Sigmoid colon (tissue), 7 donors: Measurements from ENCODE around the gene MTO1. TPM values are rescaled to one million over a fixed set of nuclear protein-coding genes. Genes with fewer than 3 reads are reported as not detected.
"Not testable (repeated sequence)": the region's sequence is repeated elsewhere in the genome, so short reads cannot be mapped to it uniquely, and the experiment has no call there.

Experiments used
- DNase-seq: peaks from one replicate; pipeline ENCODE4 v3.0.0-alpha.2; 2019
- H3K27ac ChIP-seq, 4 donors: fragments of 200-600 bp; sonication (generic); one replicate each; pipeline ENCODE4 v1.5.1; 2016 to 2019; ENCODE audit warnings: mild to moderate bottlenecking in 1 of 4
- H3K27me3 ChIP-seq, 3 donors: fragments of 200-600 bp; sonication (generic); one replicate each; pipeline ENCODE4 v1.5.1; 2019; ENCODE audit warnings: mild to moderate bottlenecking in 1 of 3
- H3K36me3 ChIP-seq, 4 donors: fragments of 200-600 bp; sonication (generic); one replicate each; pipeline ENCODE4 v1.5.1; 2016 to 2019
- H3K4me1 ChIP-seq, 4 donors: fragments of 200-600 bp; sonication (generic); one replicate each; pipeline ENCODE4 v1.5.1; 2017 to 2019
- H3K4me3 ChIP-seq, 4 donors: fragments of 200-600 bp; sonication (generic); one replicate each; pipeline ENCODE4 v1.5.1; 2017 to 2019; ENCODE audit warnings: mild to moderate bottlenecking in 2 of 4, moderate library complexity in 1 of 4
- H3K9me3 ChIP-seq, 4 donors: fragments of 200-600 bp in 3 of 4; sonication (generic) in 3 of 4; one replicate each; pipeline versions ENCODE4 v1.5.1 to v1.6.1; 2013 to 2019
- EP300 ChIP-seq, 4 donors: sonication (generic); formaldehyde crosslinking; IDR thresholded peaks; one replicate each; pipeline ENCODE4 v1.6.1; 2017; ENCODE audit warnings: antibody characterized with exemption in 4 of 4
- POLR2A ChIP-seq, 2 donors: fragments of 450-650 bp; IDR thresholded peaks; one replicate each; pipeline ENCODE4 v1.6.1; 2016; ENCODE audit warnings: antibody characterized with exemption in 2 of 2, mild to moderate bottlenecking in 2 of 2, moderate library complexity in 2 of 2
- POLR2AphosphoS5 ChIP-seq, 4 donors: sonication (generic); formaldehyde crosslinking; IDR thresholded peaks; one replicate each; pipeline ENCODE4 v1.6.1; 2017; ENCODE audit warnings: antibody characterized with exemption in 4 of 4
- WGBS, 2 donors: extraction: QIAGEN DNeasy Blood & Tissue Kit; methylation state at CpG; one replicate each; pipeline ENCODE4 v1.1.7; 2013; 5-methylcytosine and 5-hydroxymethylcytosine counted together
- intact Hi-C: fragments of 100-400 bp; cut with DNase I; formaldehyde crosslinking; loops from one replicate; pipeline ENCODE4 v1.15.1; 2023
- polyA plus RNA-seq, 3 donors: library from polyadenylated mRNA; stranded (reverse); fragments of 200-250 nt; gene quantifications; one replicate each; pipeline ENCODE4 v1.2.3, GENCODE V29; 2013
- total RNA-seq, 4 donors: library from RNA; depleted of rRNA; stranded (reverse); fragments of >200 nt; gene quantifications; one replicate each; pipeline ENCODE4 v1.1.0, GENCODE V29; 2016
- TF ChIP-seq, protein P1 (sequence below), 4 experiments: fragments of 450-650 bp in 3 of 4; fragments of 200-600 bp in 1 of 4; IDR thresholded peaks; one replicate each; pipeline ENCODE4 v1.5.1; 2016 to 2019; ENCODE audit warnings: antibody characterized with exemption in 4 of 4, mild to moderate bottlenecking in 3 of 4, moderate library complexity in 2 of 4
- donor health status: healthy with polysubstance abuse.
- donor health status: Bipolar disorder and iron deficiency.
- donor health status: healthy.

The MTO1 gene
- total and polyA plus RNA-seq, 7 donors = 12.0 to 42.3 (median 17.9) TPM

DNA sequence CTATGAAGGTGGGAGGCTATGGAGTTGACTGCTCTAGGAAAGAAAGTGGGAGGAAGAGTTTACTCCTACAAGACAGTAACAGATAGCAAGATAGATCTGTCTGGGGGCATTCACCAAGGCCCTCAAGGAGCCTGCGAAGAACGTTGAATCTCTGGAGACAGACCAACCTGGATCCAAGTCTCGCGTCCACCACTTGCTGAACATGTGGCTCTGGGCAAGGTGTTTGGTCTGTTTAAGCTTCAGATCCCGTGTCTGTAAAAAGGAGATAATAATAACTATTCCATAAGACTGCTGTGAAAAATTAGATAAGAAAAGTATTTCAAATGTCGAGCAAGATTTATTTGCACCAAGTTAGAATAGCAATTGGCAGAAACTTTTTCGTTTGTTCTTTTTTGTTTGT, 67.4 kb downstream of the MTO1 start:
- no peak overlapping the region for H3K27ac ChIP-seq
- H3K9me3 ChIP-seq = no peaks in the 10 kb centered on the region
- 77 to 81% methylated on average over 7 of the region's 7 CpGs for WGBS, 2 donors
- TF ChIP-seq POLR2A (IDR thresholded peaks at IDR 0.05) (no peak), EP300 (IDR thresholded peaks at IDR 0.05) (no peak), POLR2AphosphoS5 (IDR thresholded peaks at IDR 0.05) (no peak)
- TF ChIP-seq, protein P1, sequence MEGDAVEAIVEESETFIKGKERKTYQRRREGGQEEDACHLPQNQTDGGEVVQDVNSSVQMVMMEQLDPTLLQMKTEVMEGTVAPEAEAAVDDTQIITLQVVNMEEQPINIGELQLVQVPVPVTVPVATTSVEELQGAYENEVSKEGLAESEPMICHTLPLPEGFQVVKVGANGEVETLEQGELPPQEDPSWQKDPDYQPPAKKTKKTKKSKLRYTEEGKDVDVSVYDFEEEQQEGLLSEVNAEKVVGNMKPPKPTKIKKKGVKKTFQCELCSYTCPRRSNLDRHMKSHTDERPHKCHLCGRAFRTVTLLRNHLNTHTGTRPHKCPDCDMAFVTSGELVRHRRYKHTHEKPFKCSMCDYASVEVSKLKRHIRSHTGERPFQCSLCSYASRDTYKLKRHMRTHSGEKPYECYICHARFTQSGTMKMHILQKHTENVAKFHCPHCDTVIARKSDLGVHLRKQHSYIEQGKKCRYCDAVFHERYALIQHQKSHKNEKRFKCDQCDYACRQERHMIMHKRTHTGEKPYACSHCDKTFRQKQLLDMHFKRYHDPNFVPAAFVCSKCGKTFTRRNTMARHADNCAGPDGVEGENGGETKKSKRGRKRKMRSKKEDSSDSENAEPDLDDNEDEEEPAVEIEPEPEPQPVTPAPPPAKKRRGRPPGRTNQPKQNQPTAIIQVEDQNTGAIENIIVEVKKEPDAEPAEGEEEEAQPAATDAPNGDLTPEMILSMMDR (IDR thresholded peaks at IDR 0.05) = no peak
- intact Hi-C loops = no loop called here
- no peaks in the 10 kb centered on the region for H3K36me3 ChIP-seq
- peaks cover 0 to 4% (median 3%) of the 10 kb centered on the region in 4 donors for H3K4me1 ChIP-seq
- H3K27me3 ChIP-seq = no peaks in the 10 kb centered on the region
- H3K4me3 ChIP-seq = no peak overlapping the region
- DNase-seq = no peak

DNA sequence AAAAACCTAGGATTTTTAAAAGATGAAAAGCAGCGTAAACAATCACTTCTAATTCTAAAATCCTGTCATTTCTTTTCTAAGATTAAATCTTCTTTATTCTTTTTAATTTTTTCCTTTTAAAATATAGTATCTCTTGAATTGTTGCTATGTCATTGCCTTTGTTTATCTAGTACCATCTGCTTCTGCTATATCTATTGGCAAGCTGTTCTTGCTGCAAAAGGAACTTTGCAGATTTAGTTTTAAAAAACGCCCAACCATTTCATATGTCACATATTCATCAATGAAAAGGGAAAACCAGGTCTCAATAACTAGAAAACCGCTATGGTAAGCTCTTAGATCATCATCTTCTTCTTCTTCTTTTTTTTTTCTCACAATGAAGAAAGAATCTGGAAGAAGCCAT, 70.8 kb downstream of the MTO1 start:
- intact Hi-C loops = no loop called here
- Histone ChIP-seq H3K27me3 (no peaks in the 10 kb centered on the region), H3K36me3 (no peaks in the 10 kb centered on the region), H3K9me3 (no peaks in the 10 kb centered on the region), H3K4me3 (no peak overlapping the region), H3K4me1 (no peaks in the 10 kb centered on the region), H3K27ac (no peak overlapping the region)
- TF ChIP-seq EP300 (IDR thresholded peaks at IDR 0.05) (no peak), POLR2A (IDR thresholded peaks at IDR 0.05) (no peak), POLR2AphosphoS5 (IDR thresholded peaks at IDR 0.05) (no peak)
- TF ChIP-seq, protein P1 (IDR thresholded peaks at IDR 0.05) = no peak
- WGBS, 2 donors = 80 to 85% methylated on average over 3 of the region's 3 CpGs
- no peak for DNase-seq

DNA sequence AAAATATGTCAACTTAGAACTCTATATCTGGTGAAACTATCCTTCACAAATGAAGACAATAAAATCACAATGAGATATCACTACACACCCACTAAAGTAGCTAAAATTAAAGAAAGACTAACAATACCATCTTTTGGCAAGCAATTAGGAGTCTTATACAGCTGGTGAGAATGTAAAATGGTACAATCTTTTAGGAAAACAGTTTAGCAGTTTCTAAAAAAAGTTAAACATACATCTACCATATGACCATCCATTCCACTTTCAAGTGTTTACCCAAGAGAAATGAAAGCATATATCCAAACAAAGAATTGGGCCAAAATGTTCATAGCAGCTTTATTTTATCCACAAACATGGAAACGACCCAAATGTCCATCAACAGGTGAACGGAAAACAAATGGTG, 73.1 kb downstream of the MTO1 start:
- Histone ChIP-seq H3K9me3 (no peaks in the 10 kb centered on the region), H3K27me3 (no peaks in the 10 kb centered on the region), H3K27ac (no peak overlapping the region), H3K4me3 (no peak overlapping the region), H3K4me1 (no peaks in the 10 kb centered on the region), H3K36me3 (no peaks in the 10 kb centered on the region)
- 60 to 74% methylated on average over 2 of the region's 2 CpGs for WGBS, 2 donors
- DNase-seq = no peak
- intact Hi-C loops = no loop called here
- TF ChIP-seq, protein P1 (IDR thresholded peaks at IDR 0.05) = no peak
- TF ChIP-seq POLR2A (IDR thresholded peaks at IDR 0.05) (no peak), POLR2AphosphoS5 (IDR thresholded peaks at IDR 0.05) (no peak), EP300 (IDR thresholded peaks at IDR 0.05) (no peak)

DNA sequence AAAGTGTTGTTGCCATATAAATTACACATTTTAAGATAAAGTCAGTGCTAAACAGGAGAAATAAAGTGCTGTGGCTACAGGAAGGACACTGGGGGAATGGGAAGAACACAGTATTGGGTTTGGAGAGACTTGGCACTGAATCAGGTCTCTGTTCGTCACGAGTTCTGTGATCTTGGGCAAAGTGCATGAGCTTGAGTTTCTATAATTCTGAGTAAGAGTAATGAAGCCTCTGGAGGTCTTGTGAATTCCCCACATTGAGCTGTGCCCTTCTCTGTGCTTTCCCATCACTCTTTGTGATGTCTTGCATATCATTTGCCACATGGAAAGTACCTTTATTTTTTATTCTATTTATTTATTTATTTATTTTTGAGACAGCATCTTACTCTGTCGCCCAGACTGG, 76.1 kb downstream of the MTO1 start:
- intact Hi-C loops = no loop called here
- Histone ChIP-seq H3K9me3 (no peaks in the 10 kb centered on the region), H3K36me3 (no peaks in the 10 kb centered on the region), H3K4me3 (no peak overlapping the region), H3K27ac (no peak overlapping the region), H3K4me1 (no peaks in the 10 kb centered on the region), H3K27me3 (no peaks in the 10 kb centered on the region)
- TF ChIP-seq, protein P1 (IDR thresholded peaks at IDR 0.05) = no peak
- TF ChIP-seq EP300 (IDR thresholded peaks at IDR 0.05) (no peak), POLR2A (IDR thresholded peaks at IDR 0.05) (no peak), POLR2AphosphoS5 (IDR thresholded peaks at IDR 0.05) (no peak)
- DNase-seq = no peak
- 73 to 77% methylated on average over 3 of the region's 3 CpGs for WGBS, 2 donors

DNA sequence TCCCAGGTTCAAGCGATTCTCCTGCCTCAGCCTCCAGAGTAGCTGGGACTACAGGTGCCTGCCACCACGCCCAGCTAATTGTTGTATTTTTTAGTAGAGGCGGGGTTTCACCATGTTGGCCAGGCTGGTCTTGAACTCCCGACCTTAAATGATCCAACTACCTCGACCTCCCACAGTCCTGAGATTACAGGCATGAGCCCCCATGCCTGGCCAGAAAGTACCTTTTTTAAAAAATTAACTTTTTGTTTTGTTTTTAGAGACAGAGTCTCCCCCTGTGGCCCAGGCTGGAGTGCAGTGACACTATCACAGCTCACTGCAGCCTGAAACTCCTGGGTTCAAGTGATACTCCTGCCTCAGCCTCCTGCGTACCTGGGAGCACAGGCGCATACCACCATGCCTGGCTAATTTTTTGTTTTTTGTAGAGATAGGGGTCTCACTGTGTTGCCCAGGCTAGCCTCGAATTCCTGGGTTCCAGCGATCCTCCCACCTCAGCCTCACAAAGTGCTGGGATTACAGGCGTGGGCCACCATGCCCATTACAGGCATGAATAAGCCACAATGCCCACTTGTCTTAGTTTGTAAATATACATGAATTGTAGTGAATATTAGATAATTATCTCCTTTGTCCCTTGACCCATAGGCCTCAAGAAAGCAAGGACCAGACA, 76.7 kb downstream of the MTO1 start:
- 79 to 89% methylated on average over 10 of the region's 10 CpGs for WGBS, 2 donors
- TF ChIP-seq POLR2AphosphoS5 (IDR thresholded peaks at IDR 0.05) = no peak
- TF ChIP-seq, protein P1 (IDR thresholded peaks at IDR 0.05) = no peak
- no peak for TF ChIP-seq POLR2A (IDR thresholded peaks at IDR 0.05)
- TF ChIP-seq EP300 (IDR thresholded peaks at IDR 0.05) = no peak

GRCh38 chr6:73542481-73542880, 80.9 kb downstream of the MTO1 start:
- H3K9me3 ChIP-seq, H3K27ac ChIP-seq, intact Hi-C loops, H3K27me3 ChIP-seq, H3K4me1 ChIP-seq, H3K36me3 ChIP-seq, H3K4me3 ChIP-seq, DNase-seq: not testable (repeated sequence)
- 87 to 95% methylated on average over 3 of the region's 3 CpGs for WGBS, 2 donors

More for the DNA sequence above, 76.7 kb downstream of the MTO1 start:
- no peaks in the 10 kb centered on the region for H3K9me3 ChIP-seq
- intact Hi-C loops = no loop called here
- H3K4me1 ChIP-seq = no peaks in the 10 kb centered on the region
- H3K4me3 ChIP-seq = no peak overlapping the region
- no peak overlapping the region for H3K27ac ChIP-seq
- DNase-seq = no peak
- H3K27me3 ChIP-seq = no peaks in the 10 kb centered on the region
- no peaks in the 10 kb centered on the region for H3K36me3 ChIP-seq
